ENCODE results near the gene PIK3CA. TPM values are rescaled to one million over a fixed set of nuclear protein-coding genes. Genes with fewer than 3 reads are reported as not detected.

PIK3CA gene
- total RNA-seq, 1 experiment from 2014 or later: 12.0 TPM

GRCh38 chr3:179163503-179163902 lies 15.3 kb downstream of the PIK3CA start:
- Histone ChIP-seq H3K79me2 (ENCODE audit: insufficient read depth, low read length) (peaks cover 2% of the 10 kb centered on the region; the same call in 1 of the 2 replicates), H2BK20ac (ENCODE audit: low read depth, low read length, poor library complexity, severe bottlenecking) (no peak overlapping the region), H3K27ac (ENCODE audit: insufficient read length, low read depth, low read length) (no peak overlapping the region), H2BK12ac (ENCODE audit: insufficient read length, low read depth, low read length) (no peak overlapping the region), H3K79me1 (ENCODE audit: insufficient read depth, low read depth, low read length, poor library complexity, severe bottlenecking) (no peaks in the 10 kb centered on the region), H3K23ac (ENCODE audit: insufficient read length, low read depth, low read length) (no peak overlapping the region), H3K4ac (ENCODE audit: low read depth, low read length) (no peak overlapping the region), H2BK5ac (ENCODE audit: insufficient read length, low read length) (no peak overlapping the region), H3K18ac (ENCODE audit: insufficient read length, low read depth, low read length) (no peak overlapping the region), H3T11ph (ENCODE audit: low read length) (no peak overlapping the region), H3K27me3 (ENCODE audit: insufficient read depth, low read length) (no peaks in the 10 kb centered on the region), H3K4me1 (ENCODE audit: insufficient read depth, low read length) (no peaks in the 10 kb centered on the region), H3K23me2 (ENCODE audit: insufficient read length, low read depth, low read length, poor library complexity, severe bottlenecking) (no peaks in the 10 kb centered on the region), H3K9ac (ENCODE audit: extremely low read depth, insufficient read length, low read length) (no peak overlapping the region), H4K91ac (ENCODE audit: insufficient read length, low read depth, low read length) (no peak overlapping the region), H4K5ac (ENCODE audit: insufficient read length, low read depth, low read length) (no peak overlapping the region), H3K4me2 (ENCODE audit: insufficient read depth, insufficient read length, low read length) (no peak overlapping the region), H3K56ac (ENCODE audit: insufficient read length, low read depth, low read length) (no peak overlapping the region), H2AFZ (ENCODE audit: low read length) (no peak overlapping the region), H2AK5ac (ENCODE audit: insufficient read length, low read length) (no peak overlapping the region), H2BK15ac (ENCODE audit: low read depth, low read length) (no peak overlapping the region), H4K20me1 (ENCODE audit: control insufficient read depth, insufficient read depth, insufficient read length) (no peaks in the 10 kb centered on the region), H3K14ac (ENCODE audit: insufficient read depth, low read length) (no peak overlapping the region), H4K8ac (replicated peaks; ENCODE audit: insufficient read length, low read depth, low read length) (no peak overlapping the region), H2BK120ac (ENCODE audit: low read depth, low read length, poor library complexity, severe bottlenecking) (no peak overlapping the region), H3K9me3 (ENCODE audit: control insufficient read depth, low read depth, low read length) (no peaks in the 10 kb centered on the region)
- no peak overlapping the region for H3K4me3 Mint-ChIP-seq
- DNase-seq: no peak
- H3K27me3 Mint-ChIP-seq (ENCODE audit: low read depth): no peaks in the 10 kb centered on the region
- H3K4me1 Mint-ChIP-seq: peaks cover 4 to 5% of the 10 kb centered on the region in 2 experiments; a peak in 3 of 4 replicates
- TF ChIP-seq, protein P1, sequence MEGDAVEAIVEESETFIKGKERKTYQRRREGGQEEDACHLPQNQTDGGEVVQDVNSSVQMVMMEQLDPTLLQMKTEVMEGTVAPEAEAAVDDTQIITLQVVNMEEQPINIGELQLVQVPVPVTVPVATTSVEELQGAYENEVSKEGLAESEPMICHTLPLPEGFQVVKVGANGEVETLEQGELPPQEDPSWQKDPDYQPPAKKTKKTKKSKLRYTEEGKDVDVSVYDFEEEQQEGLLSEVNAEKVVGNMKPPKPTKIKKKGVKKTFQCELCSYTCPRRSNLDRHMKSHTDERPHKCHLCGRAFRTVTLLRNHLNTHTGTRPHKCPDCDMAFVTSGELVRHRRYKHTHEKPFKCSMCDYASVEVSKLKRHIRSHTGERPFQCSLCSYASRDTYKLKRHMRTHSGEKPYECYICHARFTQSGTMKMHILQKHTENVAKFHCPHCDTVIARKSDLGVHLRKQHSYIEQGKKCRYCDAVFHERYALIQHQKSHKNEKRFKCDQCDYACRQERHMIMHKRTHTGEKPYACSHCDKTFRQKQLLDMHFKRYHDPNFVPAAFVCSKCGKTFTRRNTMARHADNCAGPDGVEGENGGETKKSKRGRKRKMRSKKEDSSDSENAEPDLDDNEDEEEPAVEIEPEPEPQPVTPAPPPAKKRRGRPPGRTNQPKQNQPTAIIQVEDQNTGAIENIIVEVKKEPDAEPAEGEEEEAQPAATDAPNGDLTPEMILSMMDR (conservative IDR thresholded peaks at IDR 0.05): no peak
- peak overlapping the region in 2 of 3 experiments; percentile 11 to 53; a peak in 1 of 7 replicates for H3K27ac Mint-ChIP-seq
- H3K36me3 Mint-ChIP-seq (ENCODE audit: insufficient read depth in 1 of 3, low read depth in 3 of 3): no peaks in the 10 kb centered on the region
- H3K9me3 Mint-ChIP-seq: no peaks in the 10 kb centered on the region

Measured in H9 (cell line).